PC-9 (cell line): Measurements from ENCODE around the gene OR2A25. TPM values are rescaled to one million over a fixed set of nuclear protein-coding genes. Genes with fewer than 3 reads are reported as not detected.

Experiments used
- BruUV-seq: library from RNA; stranded (reverse); fragments of 400-500 nt; replicated peaks from 2 replicates; lab custom pipeline; 2021; lab: Mats Ljungman, UMichigan
- CTCF ChIA-PET: fragments of 300-600 bp; sonication (Branson Sonifier 250); formaldehyde crosslinking; loops from one replicate; lab custom pipeline; 2022; ENCODE audit warnings: antibody characterized with exemption; lab: Charles Lee
- POLR2A ChIA-PET: fragments of 300-600 bp; sonication (Branson Sonifier 250); formaldehyde crosslinking; loops from one replicate; lab custom pipeline; 2022; ENCODE audit warnings: antibody characterized with exemption; ENCODE audit not compliant: unreplicated experiment; lab: Charles Lee
- DNase-seq, 2 experiments: peaks; one replicate each; pipeline versions ENCODE4 v3.0.0 to v3.0.0-alpha.2; 2015 to 2022; ENCODE audit warnings: mixed read lengths in 1 of 2
- H2AFZ ChIP-seq: fragments of 200-600 bp; sonication (generic); 2 replicates; pipeline ENCODE4 v1.8.1; 2017; ENCODE audit warnings: antibody characterized with exemption
- H3F3A ChIP-seq: fragments of 200-600 bp; sonication (generic); 2 replicates; pipeline ENCODE4 v1.8.1; 2017; ENCODE audit warnings: antibody characterized with exemption, mild to moderate bottlenecking, low read depth; ENCODE audit not compliant: insufficient read depth
- H3K27ac ChIP-seq: fragments of 200-600 bp; sonication (generic); 2 replicates; pipeline ENCODE4 v1.6.1; 2016; ENCODE audit warnings: mixed run types
- H3K27me3 ChIP-seq: fragments of 200-600 bp; sonication (generic); 2 replicates; pipeline ENCODE4 v1.6.1; 2016; ENCODE audit warnings: low read depth, mixed run types; ENCODE audit not compliant: insufficient read depth
- H3K36me3 ChIP-seq: fragments of 200-600 bp; sonication (generic); 2 replicates; pipeline ENCODE4 v1.6.1; 2016; ENCODE audit warnings: low read depth, mixed run types
- H3K4me1 ChIP-seq: fragments of 200-600 bp; sonication (generic); replicated peaks from 2 replicates; pipeline ENCODE4 v1.6.1; 2016; ENCODE audit warnings: mixed run types; ENCODE audit not compliant: insufficient read depth
- H3K4me2 ChIP-seq: fragments of 200-600 bp; sonication (generic); 2 replicates; pipeline ENCODE4 v1.6.1; 2017; ENCODE audit warnings: mixed run types
- H3K4me3 ChIP-seq: fragments of 200-600 bp; sonication (generic); 2 replicates; pipeline ENCODE4 v1.6.1; 2016; ENCODE audit warnings: mixed run types
- H3K79me2 ChIP-seq: fragments of 200-600 bp; sonication (generic); 2 replicates; pipeline ENCODE4 v1.6.1; 2017; ENCODE audit warnings: low read depth, mixed run types
- H3K9me2 ChIP-seq: fragments of 200-600 bp; sonication (generic); 2 replicates; pipeline ENCODE4 v1.8.1; 2017; ENCODE audit warnings: mild to moderate bottlenecking; ENCODE audit not compliant: insufficient read depth
- H3K9me3 ChIP-seq: fragments of 200-600 bp; sonication (generic); 2 replicates; pipeline ENCODE4 v1.8.1; 2016; ENCODE audit warnings: low read depth; ENCODE audit not compliant: insufficient read depth
- H4K20me1 ChIP-seq: fragments of 200-600 bp; sonication (generic); 2 replicates; pipeline ENCODE4 v1.8.1; 2017; ENCODE audit not compliant: insufficient read depth
- EZH2 ChIP-seq: fragments of 200-600 bp; sonication (generic); IDR thresholded peaks from 2 replicates; pipeline ENCODE4 v1.8.0; 2017; ENCODE audit warnings: antibody characterized with exemption, low read depth
- intact Hi-C: fragments of 100-400 bp; cut with micrococcal nuclease; formaldehyde crosslinking; loops from one replicate; pipeline ENCODE4 v1.10.0; 2022; ENCODE audit not compliant: unreplicated experiment
- total RNA-seq: library from RNA; stranded (reverse); gene quantifications from 2 replicates; pipeline ENCODE4 v1.2.3, GENCODE V29; 2021
- TF ChIP-seq, protein P1 (sequence below): fragments of 200-600 bp; sonication (generic); conservative IDR thresholded peaks from 2 replicates; pipeline ENCODE4 v1.6.1; 2017; ENCODE audit warnings: mixed run types, antibody characterized with exemption, mild to moderate bottlenecking, moderate library complexity

The OR2A25 gene
- total RNA-seq, 1 experiment from 2014 or later, result not detected

DNA sequence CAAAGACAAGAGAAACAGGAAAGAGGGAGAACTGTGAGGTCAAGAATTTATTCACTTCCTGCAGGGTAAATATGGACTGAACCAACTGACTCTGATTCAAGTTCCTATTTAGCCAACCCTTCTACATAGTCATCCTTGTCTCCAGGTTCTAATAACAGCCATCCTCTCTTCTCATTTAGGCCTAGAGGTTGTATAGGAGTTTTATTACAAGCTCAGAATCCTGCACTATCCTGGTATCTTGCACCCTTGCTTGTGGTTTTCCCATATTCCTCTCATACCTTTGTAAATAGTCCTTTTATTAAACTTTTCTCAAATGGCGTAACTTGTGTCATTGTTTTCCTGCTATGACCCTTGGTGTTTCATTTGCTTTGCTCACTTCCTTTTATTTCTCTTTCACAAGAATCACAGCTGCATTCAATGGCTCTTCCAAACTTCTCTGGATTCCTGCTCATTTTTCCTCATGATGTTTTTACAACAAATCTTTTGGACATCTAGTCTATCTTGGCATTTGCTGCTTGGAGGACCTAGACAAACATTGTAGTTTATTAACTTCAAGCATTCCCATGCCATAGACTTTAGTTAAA, 33.2 kb upstream of the OR2A25 start:
- Histone ChIP-seq H3K4me2 (no peak overlapping the region), H3K27me3 (no peaks in the 10 kb centered on the region)
- no TSS peak for BruUV-seq

DNA sequence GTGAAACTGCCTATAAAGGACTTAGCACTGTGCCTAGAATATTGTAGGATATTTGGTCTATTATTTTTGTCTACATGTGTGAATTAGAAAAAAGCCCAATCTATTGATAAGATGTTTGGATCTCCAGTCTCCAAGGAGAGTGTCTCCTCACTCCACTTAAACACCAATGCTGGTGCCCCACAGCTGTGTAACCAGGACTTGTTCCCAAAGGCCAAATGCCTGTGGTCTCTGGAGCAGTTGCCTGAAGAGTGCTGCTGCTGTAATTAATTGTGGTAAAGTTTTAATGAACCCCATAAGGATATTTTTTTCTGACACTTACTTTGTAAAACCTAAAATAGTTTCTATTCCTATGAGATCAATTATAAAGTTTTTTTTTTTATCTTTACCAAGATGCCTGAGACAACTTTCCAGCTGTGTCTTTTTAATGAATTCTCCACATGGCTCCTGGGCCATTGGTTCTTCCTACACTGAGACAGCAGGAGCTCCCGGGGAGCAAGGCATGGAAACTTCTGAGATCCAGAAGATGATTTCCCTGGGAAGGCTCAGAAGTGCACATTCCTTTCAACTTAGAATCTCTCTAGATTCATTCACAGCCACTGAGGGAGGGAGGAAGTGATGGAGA, 32.1 kb upstream of the OR2A25 start:
- H3K27ac ChIP-seq, result no peak overlapping the region
- TF ChIP-seq EZH2, result no peak
- TF ChIP-seq, protein P1, sequence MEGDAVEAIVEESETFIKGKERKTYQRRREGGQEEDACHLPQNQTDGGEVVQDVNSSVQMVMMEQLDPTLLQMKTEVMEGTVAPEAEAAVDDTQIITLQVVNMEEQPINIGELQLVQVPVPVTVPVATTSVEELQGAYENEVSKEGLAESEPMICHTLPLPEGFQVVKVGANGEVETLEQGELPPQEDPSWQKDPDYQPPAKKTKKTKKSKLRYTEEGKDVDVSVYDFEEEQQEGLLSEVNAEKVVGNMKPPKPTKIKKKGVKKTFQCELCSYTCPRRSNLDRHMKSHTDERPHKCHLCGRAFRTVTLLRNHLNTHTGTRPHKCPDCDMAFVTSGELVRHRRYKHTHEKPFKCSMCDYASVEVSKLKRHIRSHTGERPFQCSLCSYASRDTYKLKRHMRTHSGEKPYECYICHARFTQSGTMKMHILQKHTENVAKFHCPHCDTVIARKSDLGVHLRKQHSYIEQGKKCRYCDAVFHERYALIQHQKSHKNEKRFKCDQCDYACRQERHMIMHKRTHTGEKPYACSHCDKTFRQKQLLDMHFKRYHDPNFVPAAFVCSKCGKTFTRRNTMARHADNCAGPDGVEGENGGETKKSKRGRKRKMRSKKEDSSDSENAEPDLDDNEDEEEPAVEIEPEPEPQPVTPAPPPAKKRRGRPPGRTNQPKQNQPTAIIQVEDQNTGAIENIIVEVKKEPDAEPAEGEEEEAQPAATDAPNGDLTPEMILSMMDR, result no peak
- POLR2A ChIA-PET, result no interaction called here
- CTCF ChIA-PET, result no interaction called here
- BruUV-seq, result no TSS peak
- H3K79me2 ChIP-seq, result no peaks in the 10 kb centered on the region
- no peak for DNase-seq
- H3K9me3 ChIP-seq, result no peaks in the 10 kb centered on the region
- no peaks in the 10 kb centered on the region for H3K4me1 ChIP-seq
- no peaks in the 10 kb centered on the region for H3K27me3 ChIP-seq
- no peak overlapping the region for H3K4me3 ChIP-seq
- H3K9me2 ChIP-seq, result no peaks in the 10 kb centered on the region
- no peaks in the 10 kb centered on the region for H3F3A ChIP-seq
- H3K36me3 ChIP-seq, result no peaks in the 10 kb centered on the region
- intact Hi-C loops, result no loop called here
- no peak overlapping the region for H2AFZ ChIP-seq
- no peaks in the 10 kb centered on the region for H4K20me1 ChIP-seq
- no peak overlapping the region for H3K4me2 ChIP-seq

More for the DNA sequence above, 33.2 kb upstream of the OR2A25 start:
- ChIA-PET POLR2A (no interaction called here), CTCF (no interaction called here)
- TF ChIP-seq EZH2, result no peak
- TF ChIP-seq, protein P1, result no peak
- Histone ChIP-seq H2AFZ (no peak overlapping the region), H3K27ac (no peak overlapping the region), H3K36me3 (no peaks in the 10 kb centered on the region), H3K4me3 (no peak overlapping the region), H3K4me1 (no peaks in the 10 kb centered on the region), H3F3A (no peaks in the 10 kb centered on the region), H3K9me2 (no peaks in the 10 kb centered on the region), H3K9me3 (no peaks in the 10 kb centered on the region), H3K79me2 (no peaks in the 10 kb centered on the region), H4K20me1 (no peaks in the 10 kb centered on the region)
- intact Hi-C loops, result no loop called here
- no peak for DNase-seq

DNA sequence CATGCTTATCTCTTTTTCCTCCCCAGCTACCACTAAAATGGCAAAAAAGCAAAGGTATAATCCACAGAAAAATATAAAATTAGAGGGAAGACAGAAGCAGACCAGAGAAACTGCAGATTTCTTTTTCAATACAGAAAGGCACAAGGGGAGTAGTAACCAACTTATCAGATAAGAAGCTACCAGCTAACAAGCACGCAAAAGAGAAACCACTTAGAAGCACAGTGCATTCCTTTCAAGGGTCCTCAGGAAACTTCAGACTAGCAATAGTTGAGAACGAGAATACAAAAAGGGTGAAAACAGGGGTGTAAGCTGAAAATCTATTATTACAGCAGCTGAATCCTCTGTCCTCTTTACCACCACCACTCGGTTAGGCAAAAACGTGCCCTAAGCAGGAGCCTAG, 30.7 kb upstream of the OR2A25 start:
- H3K4me1 ChIP-seq, result no peaks in the 10 kb centered on the region
- no peak overlapping the region for H2AFZ ChIP-seq
- CTCF ChIA-PET, result no interaction called here
- no peaks in the 10 kb centered on the region for H3K79me2 ChIP-seq
- POLR2A ChIA-PET, result no interaction called here
- no peak for DNase-seq
- H3K36me3 ChIP-seq, result no peaks in the 10 kb centered on the region
- no peaks in the 10 kb centered on the region for H3F3A ChIP-seq
- H3K9me2 ChIP-seq, result no peaks in the 10 kb centered on the region
- intact Hi-C loops, result no loop called here
- no peak overlapping the region for H3K27ac ChIP-seq
- no TSS peak for BruUV-seq
- no peak overlapping the region for H3K4me2 ChIP-seq
- TF ChIP-seq EZH2, result no peak
- TF ChIP-seq, protein P1, result no peak
- H3K4me3 ChIP-seq, result no peak overlapping the region
- H3K9me3 ChIP-seq, result no peaks in the 10 kb centered on the region
- H3K27me3 ChIP-seq, result no peaks in the 10 kb centered on the region
- H4K20me1 ChIP-seq, result no peaks in the 10 kb centered on the region
